Type B pancreatic cell (in vitro differentiated cells): ENCODE measurements around the gene ANTXRL. TPM values are rescaled to one million over a fixed set of nuclear protein-coding genes. Genes with fewer than 3 reads are reported as not detected.

Experiments used
- DNase-seq: peaks from one replicate; pipeline ENCODE4 v3.0.0; 2021; ENCODE audit warnings: mixed read lengths; ENCODE audit not compliant: unreplicated experiment; ENCODE audit errors: extremely low spot score
- H3K27ac Mint-ChIP-seq: 2 replicates; pipeline ENCODE4 v1.8.0; 2021; ENCODE audit warnings: mild to moderate bottlenecking, mixed read lengths
- H3K27me3 Mint-ChIP-seq: 2 replicates; pipeline ENCODE4 v1.8.0; 2021; ENCODE audit warnings: mixed read lengths
- H3K36me3 Mint-ChIP-seq: 2 replicates; pipeline ENCODE4 v1.8.0; 2021; ENCODE audit warnings: mixed read lengths
- H3K4me1 Mint-ChIP-seq: one replicate; pipeline ENCODE4 v1.8.0; 2021; ENCODE audit warnings: mixed read lengths; ENCODE audit not compliant: unreplicated experiment
- H3K4me3 Mint-ChIP-seq: 2 replicates; pipeline ENCODE4 v1.8.0; 2021; ENCODE audit warnings: mild to moderate bottlenecking, mixed read lengths
- H3K9me3 Mint-ChIP-seq: 2 replicates; pipeline ENCODE4 v1.8.0; 2021; ENCODE audit warnings: mixed read lengths
- total RNA-seq: library from RNA; stranded (reverse); gene quantifications from 2 replicates; pipeline ENCODE4 v1.2.1, GENCODE V29; 2021; ENCODE audit warnings: low replicate concordance
- TF ChIP-seq, protein P1 (sequence below): fragments of 200-600 bp; sonication (generic); conservative IDR thresholded peaks from 2 replicates; pipeline ENCODE4 v1.5.0; 2021; ENCODE audit warnings: antibody characterized with exemption, mild to moderate bottlenecking

The ANTXRL gene
- total RNA-seq, 1 donor from 2014 or later: not detected

DNA sequence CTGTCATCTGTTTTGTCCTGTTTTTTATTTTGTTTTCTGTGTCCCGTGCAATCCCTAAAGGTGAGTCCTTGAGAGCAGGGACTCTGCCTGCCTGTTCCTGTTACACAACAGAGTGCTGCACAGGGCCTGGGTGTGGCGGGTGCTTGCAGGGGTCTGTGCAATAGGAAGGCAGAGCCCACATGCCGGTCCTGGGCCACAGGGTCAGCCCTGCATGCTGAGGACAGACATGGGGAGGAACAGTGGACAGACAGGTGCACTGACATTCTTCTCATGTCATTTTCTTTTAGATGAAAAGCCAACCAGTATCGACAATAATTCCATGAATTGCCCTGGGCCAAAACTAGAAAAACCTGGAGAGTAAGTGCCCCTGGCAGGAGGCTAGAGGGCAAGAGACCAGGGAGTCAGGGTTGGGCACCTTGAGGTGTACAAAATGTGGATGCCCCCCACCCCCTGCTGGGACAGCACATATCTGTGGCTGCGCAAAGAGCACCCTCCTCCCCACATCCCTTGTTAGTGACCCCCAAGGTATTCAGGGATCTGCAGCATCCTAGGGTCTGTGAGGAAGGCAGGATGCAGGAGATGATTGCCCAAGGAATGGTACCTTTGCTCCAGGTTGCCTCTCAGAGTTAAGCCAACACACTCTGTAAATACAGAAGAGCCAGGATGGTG, 19.9 kb downstream of the ANTXRL start:
- peak; percentile 56 for DNase-seq
- no peak overlapping the region for H3K27ac Mint-ChIP-seq
- TF ChIP-seq, protein P1, sequence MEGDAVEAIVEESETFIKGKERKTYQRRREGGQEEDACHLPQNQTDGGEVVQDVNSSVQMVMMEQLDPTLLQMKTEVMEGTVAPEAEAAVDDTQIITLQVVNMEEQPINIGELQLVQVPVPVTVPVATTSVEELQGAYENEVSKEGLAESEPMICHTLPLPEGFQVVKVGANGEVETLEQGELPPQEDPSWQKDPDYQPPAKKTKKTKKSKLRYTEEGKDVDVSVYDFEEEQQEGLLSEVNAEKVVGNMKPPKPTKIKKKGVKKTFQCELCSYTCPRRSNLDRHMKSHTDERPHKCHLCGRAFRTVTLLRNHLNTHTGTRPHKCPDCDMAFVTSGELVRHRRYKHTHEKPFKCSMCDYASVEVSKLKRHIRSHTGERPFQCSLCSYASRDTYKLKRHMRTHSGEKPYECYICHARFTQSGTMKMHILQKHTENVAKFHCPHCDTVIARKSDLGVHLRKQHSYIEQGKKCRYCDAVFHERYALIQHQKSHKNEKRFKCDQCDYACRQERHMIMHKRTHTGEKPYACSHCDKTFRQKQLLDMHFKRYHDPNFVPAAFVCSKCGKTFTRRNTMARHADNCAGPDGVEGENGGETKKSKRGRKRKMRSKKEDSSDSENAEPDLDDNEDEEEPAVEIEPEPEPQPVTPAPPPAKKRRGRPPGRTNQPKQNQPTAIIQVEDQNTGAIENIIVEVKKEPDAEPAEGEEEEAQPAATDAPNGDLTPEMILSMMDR: no peak
- H3K9me3 Mint-ChIP-seq: no peaks in the 10 kb centered on the region
- no peak overlapping the region for H3K4me3 Mint-ChIP-seq
- H3K36me3 Mint-ChIP-seq: no peaks in the 10 kb centered on the region
- H3K27me3 Mint-ChIP-seq: no peaks in the 10 kb centered on the region
- H3K4me1 Mint-ChIP-seq: peaks cover 3% of the 10 kb centered on the region

DNA sequence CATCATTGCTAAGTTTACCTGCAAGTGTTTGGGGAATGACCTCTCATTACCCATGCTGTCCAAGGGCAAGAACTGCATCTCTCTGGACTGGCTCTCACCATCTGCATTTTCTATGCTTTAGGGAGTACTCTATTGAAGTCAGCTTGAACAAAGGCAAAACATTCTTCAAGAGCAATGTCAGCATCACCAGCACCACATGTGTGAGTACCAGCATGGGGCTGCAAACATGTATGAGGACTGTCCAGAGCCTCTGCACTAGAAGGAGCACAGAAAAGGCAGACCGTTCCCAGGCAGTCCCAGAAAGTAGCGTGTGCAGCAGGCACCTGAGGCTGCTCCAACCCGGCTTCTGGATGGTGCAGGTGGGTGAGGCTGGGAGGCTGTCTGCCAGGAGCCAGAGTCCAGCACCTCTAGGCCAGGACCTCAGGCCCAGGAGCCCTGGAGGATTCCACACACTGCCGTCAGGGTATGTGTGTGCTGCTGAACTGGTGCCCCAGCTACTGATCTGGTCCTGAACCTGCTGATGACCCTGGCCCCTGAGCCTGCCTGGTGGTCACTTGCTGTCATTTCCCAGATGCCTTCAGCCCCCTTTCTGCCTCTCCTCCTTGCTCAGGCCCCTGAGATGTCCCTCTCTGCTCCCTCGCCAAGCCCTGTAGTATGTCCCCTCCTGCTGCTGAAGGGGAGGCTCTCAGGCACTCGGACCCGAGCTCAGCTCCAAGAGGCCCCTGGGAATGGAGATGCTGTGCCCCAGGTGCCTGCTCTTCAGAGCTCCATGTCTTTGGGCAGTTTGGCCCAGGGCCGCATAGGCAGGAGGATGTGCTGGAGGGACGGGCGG, 20.7 kb downstream of the ANTXRL start:
- no peak for DNase-seq
- Mint-ChIP-seq H3K27me3 (no peaks in the 10 kb centered on the region), H3K9me3 (no peaks in the 10 kb centered on the region), H3K4me1 (peaks cover 3% of the 10 kb centered on the region), H3K4me3 (no peak overlapping the region), H3K27ac (no peak overlapping the region), H3K36me3 (no peaks in the 10 kb centered on the region)
- TF ChIP-seq, protein P1: no peak

DNA sequence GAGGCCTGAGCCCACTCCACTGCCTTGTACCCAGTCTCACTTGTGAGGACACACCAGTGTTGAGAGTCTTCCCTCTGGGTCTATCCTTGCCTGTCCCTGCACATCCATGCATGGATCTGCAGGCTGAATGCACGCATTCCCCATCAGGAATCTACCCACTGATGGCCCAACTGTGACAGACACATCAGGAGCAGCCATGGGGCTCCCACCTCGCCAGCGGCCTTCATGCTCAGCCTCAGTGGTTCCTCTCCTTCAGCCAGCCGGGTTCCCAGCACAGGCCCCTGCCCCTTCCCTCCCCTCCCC, 21.3 kb downstream of the ANTXRL start:
- Mint-ChIP-seq H3K4me3 (no peak overlapping the region), H3K36me3 (no peaks in the 10 kb centered on the region), H3K4me1 (peaks cover 3% of the 10 kb centered on the region), H3K27me3 (no peaks in the 10 kb centered on the region), H3K9me3 (no peaks in the 10 kb centered on the region), H3K27ac (no peak overlapping the region)
- DNase-seq: no peak
- TF ChIP-seq, protein P1: no peak

DNA sequence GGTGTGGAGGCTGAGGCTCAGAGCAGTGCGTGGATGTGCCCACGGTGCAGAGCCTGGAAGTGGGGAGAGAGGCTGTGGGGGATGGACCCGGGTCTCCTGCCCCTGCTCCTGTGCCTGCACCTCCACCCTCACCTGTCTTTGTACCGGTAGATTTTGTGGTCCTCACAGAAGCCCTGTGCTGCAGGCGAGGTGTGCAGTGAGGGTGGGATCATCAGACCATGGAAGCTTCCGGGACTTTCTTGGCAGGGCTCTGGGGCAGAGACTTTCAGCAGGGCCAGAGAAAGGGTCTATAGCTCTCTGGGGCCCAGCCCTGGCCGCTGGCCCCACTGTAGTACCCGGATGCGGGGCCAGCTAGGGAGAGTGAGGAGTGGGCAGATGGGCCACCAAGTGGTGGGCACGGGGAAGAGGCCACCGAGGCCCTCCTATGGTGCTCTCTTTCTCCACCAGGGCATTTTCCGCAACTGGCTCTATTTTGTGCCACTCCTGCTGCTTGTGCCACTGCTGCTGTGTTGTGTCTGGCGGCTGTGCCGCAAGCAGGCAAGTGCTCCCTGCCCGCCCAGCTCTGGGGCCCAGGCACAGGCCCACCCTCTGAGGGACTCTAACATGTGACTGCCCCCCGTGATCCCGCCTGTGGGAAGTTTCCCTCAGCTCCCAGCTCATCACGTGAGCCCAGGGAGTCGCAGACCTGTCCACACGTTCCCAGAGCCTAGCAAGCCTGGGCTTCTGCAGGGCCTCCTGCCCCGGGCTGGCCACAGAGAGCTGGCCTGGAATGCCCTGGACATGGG, 22.1 kb downstream of the ANTXRL start:
- DNase-seq: no peak
- TF ChIP-seq, protein P1: no peak
- H3K27me3 Mint-ChIP-seq: no peaks in the 10 kb centered on the region
- no peak overlapping the region for H3K27ac Mint-ChIP-seq
- H3K4me3 Mint-ChIP-seq: no peak overlapping the region
- H3K9me3 Mint-ChIP-seq: no peaks in the 10 kb centered on the region
- H3K36me3 Mint-ChIP-seq: no peaks in the 10 kb centered on the region
- H3K4me1 Mint-ChIP-seq: peaks cover 3% of the 10 kb centered on the region

DNA sequence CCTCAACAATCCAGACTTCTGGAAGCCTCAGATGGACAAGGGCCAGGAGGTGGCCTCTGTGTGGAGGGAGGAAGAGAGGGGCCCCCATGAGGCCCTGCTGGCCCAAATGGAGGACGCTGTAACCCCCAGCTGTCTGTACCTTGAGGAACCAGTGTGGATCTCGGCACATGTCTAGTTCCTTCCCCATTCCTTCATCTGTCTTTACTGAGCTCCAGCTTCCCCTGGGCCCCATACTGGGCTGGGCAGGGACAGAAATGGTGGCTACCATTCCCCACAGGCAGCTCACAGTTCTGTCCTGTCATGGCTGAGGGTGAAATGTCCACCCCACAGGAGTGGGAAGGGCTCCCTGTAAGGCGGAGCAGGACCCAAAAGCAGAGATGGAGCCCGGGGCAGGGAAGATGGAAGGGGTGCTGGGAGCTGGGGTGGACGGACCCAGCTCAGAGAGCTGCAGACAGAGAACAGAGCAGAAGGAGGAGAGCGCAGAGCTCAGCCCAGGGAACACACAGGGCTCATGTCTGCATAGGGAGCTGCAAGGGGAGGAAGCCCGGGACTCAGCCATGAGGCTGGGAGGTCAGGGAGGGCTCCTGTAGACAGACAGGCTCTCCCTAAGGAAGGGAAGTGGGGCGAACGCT, 22.8 kb downstream of the ANTXRL start:
- peaks cover 3% of the 10 kb centered on the region for H3K4me1 Mint-ChIP-seq
- H3K4me3 Mint-ChIP-seq: no peak overlapping the region
- no peak for DNase-seq
- TF ChIP-seq, protein P1: no peak
- no peak overlapping the region for H3K27ac Mint-ChIP-seq
- H3K9me3 Mint-ChIP-seq: no peaks in the 10 kb centered on the region
- H3K36me3 Mint-ChIP-seq: no peaks in the 10 kb centered on the region
- no peaks in the 10 kb centered on the region for H3K27me3 Mint-ChIP-seq
